HG02852 (cell line): ENCODE results near the gene GSTT2.

Source experiments
- ATAC-seq: cut with Tn5 transposase; IDR thresholded peaks from one replicate; pipeline ENCODE4 v1.9.1; 2021; ENCODE audit warnings: mild to moderate bottlenecking, moderate library complexity; ENCODE audit not compliant: unreplicated experiment

Gene GSTT2

DNA sequence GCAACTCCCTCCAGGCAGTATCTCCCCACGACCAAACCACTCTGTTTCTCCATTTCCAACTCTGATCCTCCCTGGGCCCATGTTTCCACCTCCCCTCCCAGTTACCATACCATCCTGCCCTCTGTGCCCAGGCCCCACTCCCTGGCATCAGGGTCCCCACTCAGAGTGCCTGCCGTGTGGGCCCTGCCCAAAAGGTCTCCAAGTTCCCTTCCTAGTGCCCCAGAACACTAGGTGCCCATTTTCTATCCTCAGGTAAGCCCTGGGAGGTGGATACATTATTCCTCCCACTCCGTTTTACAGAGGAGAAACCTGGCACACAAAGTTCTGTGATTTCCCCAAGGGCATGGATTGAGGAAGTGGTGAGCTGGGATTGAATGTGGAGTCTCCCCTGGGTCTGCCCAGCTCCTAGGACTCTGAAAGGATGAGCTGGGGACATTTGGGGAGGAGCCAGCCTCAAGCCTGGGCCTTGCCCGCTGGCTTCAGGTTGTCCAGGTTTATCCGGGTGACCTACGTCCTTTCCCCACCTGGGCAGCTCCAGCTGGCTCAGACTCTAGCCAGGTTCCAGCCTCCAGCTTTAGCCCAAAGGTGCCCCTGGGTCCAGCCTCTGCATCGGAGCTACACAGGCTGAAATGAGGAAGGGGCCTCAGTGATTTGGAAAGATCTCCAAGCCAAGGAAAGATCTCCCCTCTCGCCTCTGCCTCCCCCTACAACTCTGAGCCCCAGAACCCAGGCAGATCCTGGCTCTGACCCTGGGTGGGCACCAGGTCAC is 27.5 kb downstream of the GSTT2 start:
- no peak for ATAC-seq

DNA sequence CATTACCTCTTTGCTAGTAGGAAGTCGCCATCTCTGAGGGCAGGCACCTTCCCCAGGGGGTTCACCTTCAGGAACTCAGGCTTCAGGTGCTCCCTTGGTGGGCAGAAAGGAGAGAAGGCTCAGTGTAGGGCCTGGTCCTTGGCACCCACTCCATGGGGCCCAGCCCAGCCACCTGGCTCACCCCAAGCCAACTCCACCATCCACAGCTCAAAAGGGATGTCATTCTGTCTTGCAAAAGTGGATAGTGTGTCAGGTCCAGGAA is 28.0 kb downstream of the GSTT2 start:
- no peak for ATAC-seq

DNA sequence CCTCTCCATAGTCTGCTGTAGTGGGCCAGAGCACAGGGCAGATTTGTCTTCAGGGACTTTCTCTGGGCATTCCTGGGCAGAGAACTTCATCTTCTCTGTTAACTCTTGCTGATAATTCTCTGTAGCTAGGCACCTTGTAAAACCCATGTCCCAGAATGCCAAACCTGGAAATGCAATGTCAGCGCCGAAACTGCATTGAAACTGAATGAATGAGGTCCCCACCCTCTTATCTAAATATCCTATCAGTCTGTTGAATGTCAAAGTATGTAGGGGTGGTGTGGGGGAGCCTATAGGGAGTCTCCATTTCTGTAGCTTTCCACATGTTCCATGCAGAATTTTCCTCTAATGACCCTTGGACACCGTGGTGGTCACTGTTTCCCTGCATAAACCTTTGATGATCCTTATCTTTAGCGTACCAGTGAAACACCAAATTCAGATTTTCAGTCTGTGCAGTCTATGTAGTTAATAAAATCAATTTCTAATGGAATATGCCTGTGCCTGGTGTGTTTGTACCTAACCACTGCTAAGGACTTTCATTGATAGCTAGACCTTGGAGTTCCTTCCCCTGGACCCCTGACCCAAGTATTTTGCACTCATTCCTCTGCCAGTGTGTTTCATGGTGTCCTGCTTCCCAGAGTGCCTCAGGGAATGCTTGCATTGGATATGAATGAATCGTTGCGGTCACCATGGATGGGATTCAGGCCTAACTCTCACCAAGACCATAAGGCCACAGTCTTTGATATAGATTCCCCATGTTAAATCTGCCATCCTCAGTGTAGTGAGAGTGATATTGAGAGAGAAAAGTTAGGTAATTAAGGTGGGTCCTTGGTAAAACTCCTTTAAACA is 28.7 kb downstream of the GSTT2 start:
- ATAC-seq, result no peak

DNA sequence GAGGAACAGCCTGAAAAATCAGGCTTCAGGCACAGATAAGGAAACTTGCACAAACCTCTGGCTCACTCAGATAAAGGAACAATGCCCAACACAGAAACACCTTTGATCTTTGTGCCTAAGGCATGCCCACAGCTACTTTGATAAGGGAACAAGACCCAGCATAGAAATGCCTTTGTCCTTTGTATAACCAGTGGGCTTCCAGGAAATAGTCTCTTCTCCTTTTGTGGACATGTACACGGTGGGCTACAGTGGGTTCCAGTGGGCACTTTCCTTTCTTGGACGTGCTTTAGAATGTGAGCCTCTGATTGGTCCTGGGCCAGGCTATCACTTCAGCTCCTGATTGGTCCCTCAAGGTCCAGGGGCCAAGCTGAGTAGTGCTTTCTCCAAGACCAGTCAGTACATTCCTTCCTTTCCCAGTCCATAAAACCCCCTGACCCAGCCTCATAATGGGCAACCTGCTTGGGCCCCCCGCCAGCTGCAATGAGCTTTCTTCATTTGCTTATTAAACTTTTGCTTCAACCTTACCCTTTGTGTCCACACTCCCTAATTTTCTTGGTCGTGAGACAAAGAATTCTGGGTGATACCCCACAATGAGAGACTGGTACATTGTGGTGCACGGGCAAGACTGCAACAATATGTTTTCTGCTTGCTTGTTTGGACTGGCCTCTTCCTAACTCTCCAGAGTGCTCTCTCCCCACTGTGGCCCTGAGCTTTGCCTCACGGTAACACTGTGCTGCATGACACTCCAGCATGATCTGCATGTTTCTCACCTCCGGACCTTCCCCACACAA is 29.5 kb downstream of the GSTT2 start:
- no peak for ATAC-seq

DNA sequence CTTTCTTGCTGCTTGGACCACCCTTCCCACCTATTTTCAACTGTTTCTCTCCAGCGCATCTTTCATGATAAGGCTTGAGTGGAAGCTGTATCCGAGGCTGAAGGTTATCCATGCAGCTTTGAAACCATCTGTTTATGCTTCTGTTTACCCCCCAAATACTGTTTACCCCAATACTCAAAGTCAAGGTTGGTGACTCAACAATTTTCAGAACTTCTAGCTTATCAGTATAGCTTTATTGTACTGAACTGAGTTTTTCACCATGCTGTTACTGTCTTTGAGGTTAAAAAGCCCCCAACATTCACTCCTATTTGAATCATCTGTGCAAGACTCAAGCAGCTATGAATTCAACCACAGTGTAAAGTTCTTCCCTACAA is 30.1 kb downstream of the GSTT2 start:
- ATAC-seq, result no peak

DNA sequence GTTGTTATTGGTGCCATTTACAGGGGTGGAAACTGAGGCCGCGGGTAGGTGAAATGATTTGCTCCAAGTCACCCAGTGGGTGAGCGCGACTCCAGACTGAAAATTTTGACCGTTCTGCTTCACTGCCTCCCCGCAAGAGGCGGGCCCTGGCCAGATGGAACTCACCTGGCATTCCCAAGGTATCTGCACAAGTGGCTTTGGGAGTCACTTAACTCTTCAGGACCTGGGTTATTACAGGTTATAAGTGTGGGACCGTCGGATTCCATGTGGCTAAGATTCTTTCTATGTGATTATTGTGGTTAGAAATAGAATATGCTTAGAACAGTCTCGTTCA is 31.8 kb downstream of the GSTT2 start:
- no peak for ATAC-seq

DNA sequence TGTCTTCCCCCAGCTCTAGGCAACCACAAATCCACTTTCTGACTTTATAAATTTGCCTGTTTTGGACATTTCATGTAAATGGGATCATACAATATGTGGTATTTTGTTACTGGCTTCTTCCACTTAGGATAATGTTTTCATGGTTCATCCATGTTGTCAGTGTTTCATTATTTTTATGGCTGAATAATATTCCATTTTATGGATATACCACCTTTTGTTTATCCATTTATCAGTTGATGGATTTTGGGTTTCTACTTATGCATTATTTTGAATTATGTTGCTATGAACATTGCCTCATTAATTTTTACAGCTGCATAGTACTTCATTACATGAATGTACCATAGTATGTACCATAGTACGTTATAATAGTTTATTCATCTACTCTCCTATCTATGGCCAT is 36.2 kb downstream of the GSTT2 start:
- ATAC-seq, result no peak

DNA sequence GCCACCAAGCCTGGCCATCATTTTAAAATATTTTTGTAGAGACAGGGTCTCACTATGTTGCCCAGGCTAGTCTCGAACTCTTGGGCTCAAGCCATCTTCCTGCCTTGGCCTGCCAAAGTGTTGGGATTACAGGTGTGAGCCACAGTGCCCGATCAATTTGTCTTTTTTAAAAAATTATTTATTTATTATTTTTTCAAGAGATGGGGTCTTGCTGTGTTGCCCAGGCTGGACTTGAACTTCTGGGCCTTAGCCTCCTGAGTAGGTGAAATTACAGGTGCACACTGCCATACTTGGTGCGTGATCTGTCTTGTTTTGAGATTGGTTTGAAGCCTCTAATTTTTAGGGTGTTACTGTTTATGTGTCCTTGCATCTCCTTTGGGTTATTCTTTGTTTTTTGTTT is 41.4 kb downstream of the GSTT2 start:
- no peak for ATAC-seq

DNA sequence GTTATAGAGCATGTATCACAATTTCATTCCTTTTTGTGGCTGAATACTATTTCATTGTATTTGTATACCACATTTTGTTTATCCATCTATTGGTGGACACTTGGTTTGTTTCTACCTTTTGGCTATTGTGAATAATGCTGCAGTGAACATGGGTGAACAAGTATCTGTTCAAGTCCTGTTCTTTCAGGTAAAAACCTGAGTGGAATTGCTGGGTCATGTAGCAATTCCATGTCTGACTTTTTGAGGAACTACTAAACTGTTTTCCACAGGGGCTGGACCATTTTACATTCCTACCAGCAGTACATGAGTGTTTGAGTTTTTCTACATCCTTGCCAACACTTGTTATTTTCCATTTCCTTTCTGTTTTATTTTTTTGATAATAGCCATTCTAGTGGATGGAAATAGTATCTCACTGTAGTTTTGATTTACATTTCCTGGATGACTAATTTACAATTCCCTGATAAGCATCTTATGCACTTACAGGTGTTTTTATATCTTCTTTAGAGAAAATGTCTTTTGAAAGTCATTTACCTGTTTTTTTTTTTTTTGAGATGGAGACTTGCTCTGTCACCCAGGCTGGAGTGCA is 43.4 kb downstream of the GSTT2 start:
- no peak for ATAC-seq

DNA sequence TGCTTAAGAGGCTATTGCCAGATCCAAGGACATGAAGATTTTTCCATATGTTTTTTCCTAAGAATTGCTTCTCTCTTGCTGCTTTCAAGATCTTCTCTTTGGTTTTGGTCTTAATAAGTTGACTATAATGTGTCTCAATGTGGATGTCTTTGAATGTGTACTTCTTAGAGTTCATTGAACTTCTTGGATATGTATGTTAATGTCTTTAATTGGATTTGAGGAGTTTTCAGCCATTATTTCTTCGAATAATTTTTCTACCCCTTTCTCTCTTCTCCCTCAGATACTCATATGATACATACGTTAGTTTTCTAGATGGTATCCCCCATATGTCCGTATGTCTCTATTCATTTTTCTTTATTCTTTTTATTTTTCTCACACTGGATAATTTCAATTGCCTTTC is 44.4 kb downstream of the GSTT2 start:
- ATAC-seq, result no peak

DNA sequence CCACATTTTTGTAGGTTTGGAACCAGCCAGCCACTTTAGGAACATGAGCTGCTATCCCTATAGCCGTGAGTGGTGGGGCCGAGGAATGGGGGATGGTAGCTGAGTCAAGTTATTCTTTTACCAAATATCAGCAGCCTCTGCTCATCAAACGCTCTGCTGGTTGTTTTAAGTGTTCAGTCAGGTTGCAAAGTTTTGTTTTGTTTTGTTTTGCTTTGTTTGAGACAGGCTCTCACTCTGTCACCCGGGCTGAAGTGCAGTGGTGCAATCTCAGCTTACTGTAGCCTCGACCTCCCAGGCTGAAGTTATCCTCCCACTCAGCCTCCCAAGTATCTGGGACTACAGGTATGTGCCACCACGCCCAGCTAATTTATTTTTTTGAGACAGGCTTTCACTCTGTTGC is 45.5 kb downstream of the GSTT2 start:
- no peak for ATAC-seq

DNA sequence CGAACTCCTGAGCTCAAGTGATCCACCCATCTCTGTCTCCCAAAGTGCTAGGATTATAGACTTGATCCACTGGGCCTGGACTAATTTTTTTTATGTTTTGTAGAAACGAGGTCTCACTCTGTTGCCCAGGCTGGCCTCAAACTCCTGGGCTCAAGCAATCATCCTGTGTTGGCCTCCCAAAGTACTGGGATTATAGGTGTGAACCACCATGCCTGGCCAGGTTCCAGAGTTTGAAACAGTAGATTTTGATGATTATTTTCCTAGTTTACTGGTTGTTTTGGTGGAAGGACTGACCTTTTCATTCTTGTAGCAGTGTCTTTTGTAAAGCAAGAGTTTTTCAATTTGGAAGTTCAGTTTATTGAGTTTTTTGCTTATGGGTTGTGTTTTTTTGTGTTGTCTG is 46.1 kb downstream of the GSTT2 start:
- ATAC-seq, result no peak

DNA sequence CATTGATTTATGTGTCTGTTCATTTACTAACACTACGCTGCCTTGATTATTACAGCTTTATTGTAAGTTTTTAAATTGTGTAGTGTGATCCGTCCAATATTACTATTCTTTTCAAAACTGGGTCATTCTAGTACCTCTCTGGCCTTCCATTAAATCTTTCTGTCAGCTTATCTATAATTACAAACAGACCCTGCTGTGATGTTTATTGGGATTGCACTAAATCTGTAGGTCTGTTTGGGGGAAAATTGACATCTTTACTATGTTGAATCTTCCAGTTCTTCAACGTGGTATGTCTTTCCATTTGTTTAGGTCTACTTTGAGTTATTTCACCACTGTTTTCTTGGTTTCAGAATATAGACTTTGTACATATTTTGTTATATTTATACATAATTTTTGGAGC is 46.8 kb downstream of the GSTT2 start:
- no peak for ATAC-seq

DNA sequence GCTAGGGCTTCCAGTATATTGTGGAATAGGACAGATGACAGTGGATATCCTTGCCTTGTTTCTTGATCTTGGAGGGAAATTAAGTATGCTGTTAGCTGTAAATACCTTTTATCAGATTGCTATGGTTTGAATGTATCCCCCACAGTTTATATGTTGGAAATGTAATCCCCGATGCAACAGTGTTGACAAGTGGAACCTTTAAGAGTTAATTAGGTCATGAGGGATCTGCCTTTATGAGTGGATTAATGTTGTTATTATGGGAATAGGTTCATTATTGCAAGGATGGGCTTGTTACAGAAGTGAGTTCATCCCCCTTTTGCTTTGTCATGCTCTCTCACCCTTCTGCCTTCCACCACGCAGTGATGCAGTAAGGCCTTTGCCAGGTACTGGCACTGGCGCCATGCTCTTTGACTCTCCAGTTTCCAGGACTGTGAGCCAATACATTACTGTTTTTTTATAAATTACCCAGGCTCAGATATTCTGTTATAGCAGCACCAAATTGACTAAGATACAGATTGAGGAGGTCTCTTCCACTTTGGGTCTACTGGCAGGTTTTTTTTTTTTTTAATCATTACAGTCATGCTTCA is 47.5 kb downstream of the GSTT2 start:
- ATAC-seq, result no peak

DNA sequence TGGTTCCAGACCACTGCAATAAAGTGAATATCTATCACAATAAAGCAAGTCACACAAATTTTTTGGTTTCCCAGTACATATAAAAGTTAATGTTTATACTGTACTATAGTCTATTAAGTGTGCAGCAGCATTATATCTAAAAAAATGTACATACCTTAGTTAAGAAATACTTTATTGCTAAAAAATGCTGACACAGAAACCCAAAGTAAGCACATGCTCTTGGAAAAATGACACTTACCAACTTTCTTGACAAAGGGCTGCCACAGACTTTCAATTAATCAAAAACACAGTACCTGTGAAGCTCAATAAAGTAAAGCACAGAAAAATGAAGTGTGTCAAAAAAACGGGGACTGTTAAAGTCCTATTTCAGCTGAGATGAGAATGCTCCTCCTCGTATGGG is 48.1 kb downstream of the GSTT2 start:
- ATAC-seq, result no peak

DNA sequence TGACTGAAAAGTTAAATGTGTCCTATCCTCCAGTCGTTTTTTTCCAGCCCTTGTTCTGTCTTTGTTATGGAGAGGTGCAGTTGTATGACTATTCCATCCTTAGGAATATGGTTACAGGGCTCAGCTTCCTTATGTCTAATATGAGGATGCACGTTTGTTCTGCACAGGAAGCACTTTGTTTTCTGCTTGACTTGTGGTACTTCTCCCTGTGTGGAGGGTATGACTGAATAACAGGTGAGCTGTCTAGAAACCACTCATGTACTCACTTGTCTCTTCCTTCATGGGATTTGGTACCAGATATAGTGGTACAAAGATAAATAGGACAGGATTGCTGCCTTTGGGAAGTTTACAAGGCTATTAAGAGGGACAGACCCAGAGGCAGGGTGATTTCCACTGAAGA is 48.6 kb downstream of the GSTT2 start:
- no peak for ATAC-seq

DNA sequence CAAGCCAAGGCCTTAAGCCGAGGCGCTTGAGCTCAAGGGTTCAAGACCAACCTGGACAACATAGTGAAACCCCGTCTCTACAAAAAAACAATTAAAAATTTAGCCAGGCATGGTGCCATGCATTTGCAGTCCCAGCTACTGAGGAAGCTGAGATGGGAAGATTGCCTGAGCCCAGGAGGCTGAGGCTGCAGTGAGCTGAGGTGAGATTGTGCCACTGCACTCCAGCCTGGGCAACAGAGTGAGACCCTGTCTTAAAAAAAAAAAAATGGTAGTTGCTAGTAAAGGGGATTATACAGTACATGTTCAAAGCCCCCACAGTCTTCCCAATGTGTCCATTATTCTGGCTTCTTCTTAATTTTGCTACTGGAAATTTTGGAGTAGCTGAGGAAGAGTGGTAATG is 49.4 kb downstream of the GSTT2 start:
- no peak for ATAC-seq

DNA sequence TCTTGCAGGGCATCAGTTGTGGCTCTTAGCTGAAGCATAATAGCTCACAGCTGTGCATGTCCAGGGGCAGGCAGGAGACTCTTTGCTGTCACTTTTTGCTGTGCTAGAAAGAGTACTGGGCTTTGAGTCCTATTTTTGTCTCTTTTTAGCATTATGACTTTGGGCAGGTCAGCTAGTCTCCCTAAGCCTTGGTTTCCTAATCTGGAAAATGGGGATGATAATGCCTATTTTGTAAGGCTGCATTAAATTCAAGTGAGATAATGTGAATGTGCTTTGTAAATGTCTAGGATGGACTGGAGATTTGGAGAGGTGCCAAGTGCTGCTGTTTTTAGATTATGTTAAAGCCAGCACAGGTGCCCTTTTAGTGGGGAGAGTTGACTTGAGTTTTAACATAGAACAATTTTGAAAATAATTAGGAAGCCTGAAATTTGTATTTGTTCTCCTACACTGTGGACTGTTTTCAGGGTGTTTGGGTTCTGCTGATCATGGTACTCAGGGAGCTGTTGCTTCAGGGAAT is 50.3 kb downstream of the GSTT2 start:
- ATAC-seq, result no peak
